ENCODE results near the gene CACNG3.
A peak's percentile ranks its signal among the peaks of the same experiment; 100 is the strongest.
"Not testable (repeated sequence)": the region's sequence is repeated elsewhere in the genome, so short reads cannot be mapped to it uniquely, and the experiment has no call there.

Gene CACNG3
- 0 to 0.16 (median 0) reads per million in 18 experiments for total RNA-seq

- peak; percentile 41 to 72 for DNase-seq
Observed at GRCh38 chr16:24255456-24256371, at the start of gene CACNG3. Gene CACNG3 (plus strand): TSS chr16:24256335. CDS start chr16:24256755, 420 bp downstream.

GRCh38 chr16:24206926-24207325 is 49.2 kb upstream of the CACNG3 start:
- no peak for DNase-seq

GRCh38 chr16:24208710-24209109 is 47.4 kb upstream of the CACNG3 start:
- no peak for DNase-seq

- DNase-seq: no peak
Observed at GRCh38 chr16:24214992-24215391, 41.1 kb upstream of the CACNG3 start.

- no peak for DNase-seq
Observed at GRCh38 chr16:24216961-24217360, 39.2 kb upstream of the CACNG3 start.

- DNase-seq: no peak
Observed at GRCh38 chr16:24217461-24217860, 38.7 kb upstream of the CACNG3 start.

- DNase-seq: no peak
Observed at GRCh38 chr16:24218299-24218698, 37.8 kb upstream of the CACNG3 start.

GRCh38 chr16:24221219-24221618 is 34.9 kb upstream of the CACNG3 start:
- no peak for DNase-seq

GRCh38 chr16:24228514-24228913 is 27.6 kb upstream of the CACNG3 start:
- DNase-seq: no peak

GRCh38 chr16:24232936-24233335 is 23.2 kb upstream of the CACNG3 start:
- DNase-seq: no peak

- no peak for DNase-seq
Observed at GRCh38 chr16:24234737-24235136, 21.4 kb upstream of the CACNG3 start.

- no peak for DNase-seq
Observed at GRCh38 chr16:24235806-24236205, 20.3 kb upstream of the CACNG3 start.

- not testable (repeated sequence) for DNase-seq
Observed at GRCh38 chr16:24238846-24239245, 17.3 kb upstream of the CACNG3 start.

- DNase-seq: no peak
Observed at GRCh38 chr16:24246911-24247607, 9.1 kb upstream of the CACNG3 start.

GRCh38 chr16:24253192-24253591 is 2.9 kb upstream of the CACNG3 start:
- peak; percentile 31 to 46 for DNase-seq

- DNase-seq: peak in 1 of 2 donors; percentile 11
Observed at GRCh38 chr16:24257958-24258357, 1.8 kb downstream of the CACNG3 start.

GRCh38 chr16:24258791-24259190 is 2.7 kb downstream of the CACNG3 start:
- peak; percentile 24 to 44 for DNase-seq

GRCh38 chr16:24262816-24263215 is 6.7 kb downstream of the CACNG3 start:
- DNase-seq: peak; percentile 55 to 59

GRCh38 chr16:24270721-24271442 is 14.7 kb downstream of the CACNG3 start:
- DNase-seq: no peak

- DNase-seq: no peak
Observed at GRCh38 chr16:24272379-24272778, 16.2 kb downstream of the CACNG3 start.

- peak; percentile 75 to 89 for DNase-seq
Observed at GRCh38 chr16:24273508-24274182, 17.5 kb downstream of the CACNG3 start.

- no peak for DNase-seq
Observed at GRCh38 chr16:24275413-24275812, 19.3 kb downstream of the CACNG3 start.

All from inflammatory macrophage (primary cell).